K562 (cell line): ENCODE measurements around the gene GAK. TPM values are rescaled to one million over a fixed set of nuclear protein-coding genes. Genes with fewer than 3 reads are reported as not detected.

Experiments used
- ATAC-seq: fragments of 200-7000 bp; cut with Tn5 transposase; 3 replicates; pipeline ENCODE4 v1.9.1; 2020; ENCODE audit warnings: moderate library complexity
- BruUV-seq: library from RNA; stranded (reverse); fragments of 400-500 nt; replicated peaks from 2 replicates; lab custom pipeline; 2021; lab: Mats Ljungman, UMichigan
- CTCF ChIA-PET: fragments of 300-600 bp; formaldehyde crosslinking; extraction: SDS; loops from one replicate; lab custom pipeline; 2021; ENCODE audit warnings: low intra/inter-chr PET ratio; lab: Yijun Ruan, JAX
- POLR2A ChIA-PET: fragments of 300-600, 350-650 bp; sonication (Branson Sonifier 250); formaldehyde crosslinking; extraction: SDS; loops from one replicate; lab custom pipeline; 2021; ENCODE audit warnings: antibody characterized with exemption, inconsistent platforms; lab: Yijun Ruan, JAX
- DNase-seq, 4 experiments: peaks; one replicate each; pipeline versions ENCODE4 v3.0.0 to v3.0.0-alpha.2; 2011 to 2018; ENCODE audit warnings: low spot score in 3 of 4, mixed read lengths in 3 of 4; ENCODE audit errors: extremely low read depth in 1 of 4
- FAIRE-seq: peaks from 2 replicates; lab custom pipeline; 2011; peaks lifted over from hg19 to GRCh38; lab: Jason Lieb, UNC
- H2AFZ ChIP-seq: 2 replicates; pipeline ENCODE4 v1.6.0; 2011; ENCODE audit warnings: low read depth, low read length, control low read depth, inconsistent platforms
- H3K27ac ChIP-seq: fragments of 200-600 bp; 3 replicates; pipeline ENCODE4 v1.8.0; 2011; ENCODE audit warnings: low read depth, mild to moderate bottlenecking, control low read depth, inconsistent platforms, low read length, moderate library complexity, mixed read lengths; ENCODE audit errors: extremely low read depth
- H3K27me3 ChIP-seq, 2 experiments: fragments of 300-600 bp in 1 of 2; 2 replicates in 1 of 2; 3 replicates in 1 of 2; pipeline versions ENCODE4 v1.6.0 to v1.8.0; 2011; ENCODE audit warnings: inconsistent platforms in 2 of 2, low read length in 2 of 2, mild to moderate bottlenecking in 1 of 2, mixed read lengths in 1 of 2, moderate library complexity in 1 of 2; ENCODE audit not compliant: control insufficient read depth in 2 of 2, insufficient read depth in 2 of 2
- H3K36me3 ChIP-seq: fragments of 300-600 bp; 3 replicates; pipeline ENCODE4 v1.8.0; 2011; ENCODE audit warnings: mild to moderate bottlenecking, low read length, inconsistent platforms; ENCODE audit not compliant: control insufficient read depth, insufficient read depth
- H3K4me1 ChIP-seq, 2 experiments: fragments of 200-600 bp in 1 of 2; replicated peaks in 1 of 2; 2 replicates in 1 of 2; 3 replicates in 1 of 2; pipeline versions ENCODE4 v1.5.1 to v1.8.0; 2011; ENCODE audit warnings: inconsistent platforms in 2 of 2, low read length in 2 of 2, mild to moderate bottlenecking in 1 of 2, mixed read lengths in 1 of 2, moderate library complexity in 1 of 2; ENCODE audit not compliant: control insufficient read depth in 2 of 2, insufficient read depth in 2 of 2
- H3K4me2 ChIP-seq: 2 replicates; pipeline ENCODE4 v1.6.1; 2011; ENCODE audit warnings: low read length, control low read depth, inconsistent platforms, mixed read lengths; ENCODE audit not compliant: insufficient read depth
- H3K4me3 ChIP-seq: fragments of 200-600 bp; sonication (generic), shearing (Covaris generic); 2 replicates; pipeline ENCODE4 v1.5.1; 2016; ENCODE audit warnings: control low read depth, inconsistent platforms
- H3K79me2 ChIP-seq: fragments of 200-600 bp; 3 replicates; pipeline ENCODE4 v1.8.0; 2011; ENCODE audit warnings: low read length, inconsistent platforms; ENCODE audit not compliant: control insufficient read depth, insufficient read depth
- H3K9ac ChIP-seq, 2 experiments: 2 replicates each; pipeline versions ENCODE4 v1.6.0 to v1.6.1; 2011; ENCODE audit warnings: low read depth in 2 of 2, low read length in 2 of 2, control low read depth in 1 of 2, inconsistent platforms in 1 of 2, mild to moderate bottlenecking in 1 of 2, mixed read lengths in 1 of 2; ENCODE audit not compliant: insufficient read depth in 1 of 2
- H3K9me1 ChIP-seq: one replicate; pipeline ENCODE4 v1.6.0; 2011; ENCODE audit warnings: inconsistent platforms, mild to moderate bottlenecking, low read length, moderate library complexity; ENCODE audit not compliant: control insufficient read depth, insufficient read depth
- H3K9me3 ChIP-seq: replicated peaks from 2 replicates; pipeline ENCODE4 v1.5.1; 2011; ENCODE audit warnings: low read depth, low read length, inconsistent platforms; ENCODE audit not compliant: control insufficient read depth, insufficient read depth
- H4K20me1 ChIP-seq: replicated peaks from 2 replicates; pipeline ENCODE4 v1.6.1; 2011; ENCODE audit warnings: low read length, inconsistent platforms, mixed read lengths; ENCODE audit not compliant: control insufficient read depth, insufficient read depth
- KAT7 ChIP-seq: sonication (generic); formaldehyde crosslinking; IDR thresholded peaks from 2 replicates; pipeline ENCODE4 v1.8.0; 2022; ENCODE audit warnings: missing genetic modification reagents, mild to moderate bottlenecking, borderline replicate concordance
- NONO ChIP-seq, 2 experiments: fragments of 200-400 bp in 1 of 2; fragments of 450-650 bp in 1 of 2; formaldehyde crosslinking in 1 of 2; IDR thresholded peaks; 2 replicates each; pipeline ENCODE4 v1.6.1; 2017; ENCODE audit warnings: low read depth in 2 of 2, mild to moderate bottlenecking in 2 of 2, moderate library complexity in 2 of 2, low read length in 1 of 2
- NR3C1 ChIP-seq: sonication (generic); formaldehyde crosslinking; IDR thresholded peaks from 2 replicates; pipeline ENCODE4 v1.8.1; 2022; ENCODE audit warnings: missing genetic modification reagents
- POLR2G ChIP-seq: fragments of 200-400 bp; formaldehyde crosslinking; IDR thresholded peaks from 2 replicates; pipeline ENCODE4 v1.6.1; 2017; ENCODE audit warnings: low read depth, mild to moderate bottlenecking, antibody characterized with exemption, low read length, moderate library complexity
- TAL1 ChIP-seq: fragments of 450-650 bp; IDR thresholded peaks from 2 replicates; pipeline ENCODE4 v1.6.1; 2016; ENCODE audit warnings: mild to moderate bottlenecking
- TCF3 ChIP-seq: sonication (generic); formaldehyde crosslinking; IDR thresholded peaks from 2 replicates; pipeline ENCODE4 v1.4.0; 2020; ENCODE audit warnings: mild to moderate bottlenecking, missing genetic modification reagents
- ZNF274 ChIP-seq: IDR thresholded peaks from 2 replicates; pipeline ENCODE4 v1.6.1; 2011; ENCODE audit warnings: low read depth, mild to moderate bottlenecking, low read length, moderate library complexity, borderline replicate concordance
- WGBS: fragments of 100-300 bp; shearing (Covaris generic); methylation state at CpG from one replicate; pipeline ENCODE4 v1.1.6; 2016; ENCODE audit warnings: low coverage, mixed read lengths; ENCODE audit not compliant: insufficient coverage; ENCODE audit errors: missing lambda C conversion rate; 5-methylcytosine and 5-hydroxymethylcytosine counted together
- in situ Hi-C: fragments of 300-500 bp; cut with MboI; formaldehyde crosslinking; loops from 4 replicates; pipeline ENCODE4 v1.15.0; 2018; ENCODE audit warnings: inconsistent platforms, mixed read lengths
- intact Hi-C: fragments of 100-400 bp; cut with micrococcal nuclease; formaldehyde crosslinking; loops from 2 replicates; pipeline ENCODE4 v1.14.2; 2022
- polyA plus RNA-seq, 8 experiments: library from polyadenylated mRNA; depleted of rRNA in 4 of 8; stranded (reverse) in 5 of 8; unstranded in 3 of 8; fragments of >200 nt; fragmentation: Nextera tagmentation in 2 of 8; fragmentation: Illumina TruSeq in 1 of 8; extraction: Ambion mirVana in 2 of 8; extraction: Trizol in 1 of 8; gene quantifications; 2 replicates each; pipeline versions ENCODE4 v1.2.1 to v1.2.3, GENCODE V29; 2011 to 2014; ENCODE audit warnings: inconsistent platforms in 1 of 8, missing spikeins in 1 of 8
- total RNA-seq, 7 experiments: library from RNA; depleted of rRNA in 6 of 7; stranded (reverse); fragments of >200 nt in 6 of 7; fragmentation: Illumina TruSeq in 2 of 7; extraction: Trizol in 2 of 7; gene quantifications; 2 replicates each; pipeline versions ENCODE4 v1.2.1 to v1.2.3, GENCODE V29; 2011 to 2021; ENCODE audit warnings: low replicate concordance in 1 of 7
- TF ChIP-seq, protein P1 (sequence below): sonication (generic); formaldehyde crosslinking; IDR thresholded peaks from 2 replicates; pipeline ENCODE4 v1.9.0; 2022; ENCODE audit warnings: mild to moderate bottlenecking, missing genetic modification reagents

The GAK gene
- total and polyA plus RNA-seq, 9 of the 15 experiments (the other 6 are each of a cell fraction or from before 2014, with no cell fraction given), result 1.3 to 102 (median 16.2) TPM

DNA sequence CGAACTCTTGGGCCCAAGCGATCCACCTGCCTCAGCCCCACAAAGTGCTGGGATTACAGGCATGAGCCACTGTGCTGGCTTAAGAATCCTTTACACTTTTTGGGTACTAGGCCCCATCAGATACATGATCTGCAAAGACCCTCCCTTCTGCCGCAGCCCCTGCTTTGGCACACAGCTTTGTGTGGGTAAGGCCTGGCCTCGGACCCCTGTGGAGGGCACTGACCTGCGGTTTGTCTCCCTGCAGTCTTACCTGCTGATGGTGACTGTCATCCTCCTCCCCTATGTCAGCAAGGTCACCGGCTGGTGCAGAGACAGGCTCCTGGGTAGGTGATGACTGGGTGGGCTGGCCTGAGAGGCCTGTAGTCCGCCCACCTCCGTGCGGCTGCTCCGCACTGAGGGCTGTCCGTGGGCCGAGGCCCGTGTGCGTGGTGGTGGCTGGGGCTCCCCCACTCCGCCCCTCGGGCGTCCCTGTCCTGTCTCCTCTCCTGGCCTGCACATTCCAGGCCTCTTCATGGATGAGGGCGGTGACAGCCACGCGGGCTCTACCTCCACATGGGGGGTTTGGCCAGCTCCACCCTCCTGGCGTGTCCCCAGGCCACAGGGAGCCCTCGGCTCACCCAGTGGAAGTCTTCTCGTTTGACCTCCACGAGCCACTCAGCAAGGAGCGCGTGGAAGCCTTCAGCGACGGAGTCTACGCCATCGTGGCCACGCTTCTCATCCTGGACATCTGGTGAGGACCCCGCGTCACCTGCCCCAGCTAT is 23.2 kb upstream of the GAK start:
- no peak overlapping the region for H3K4me2 ChIP-seq
- BruUV-seq, result no TSS peak
- intact Hi-C loops, result no loop called here
- H2AFZ ChIP-seq, result no peak overlapping the region
- ATAC-seq (no peak), FAIRE-seq (no peak), DNase-seq (no peak)
- no peaks in the 10 kb centered on the region for H4K20me1 ChIP-seq
- H3K4me1 ChIP-seq, result peaks cover 0 to 37% of the 10 kb centered on the region in 2 experiments; a peak in 2 of 5 replicates
- in situ Hi-C loops, result no loop called here
- 0 out of 3 replicates have a peak, but pooled peaks cover 3% of the 10 kb centered on the region for H3K36me3 ChIP-seq
- ChIA-PET CTCF (no interaction called here), POLR2A (no interaction called here)
- H3K27ac ChIP-seq, result no peak overlapping the region
- H3K9me3 ChIP-seq, result no peaks in the 10 kb centered on the region
- H3K79me2 ChIP-seq, result no peaks in the 10 kb centered on the region
- TF ChIP-seq TCF3 (no peak), POLR2G (0 out of 2 replicates have a peak, but pooled peaks have one; percentile 35)
- no peak overlapping the region for H3K4me3 ChIP-seq
- 85% methylated on average over 21 of the region's 33 CpGs for WGBS
- H3K27me3 ChIP-seq, result no peaks in the 10 kb centered on the region
- H3K9ac ChIP-seq, result no peak overlapping the region; a peak in 1 of 4 replicates
- H3K9me1 ChIP-seq, result no peaks in the 10 kb centered on the region

GRCh38 chr4:954211-955020 is 22.3 kb upstream of the GAK start:
- TF ChIP-seq KAT7 (CRISPR knock-in tag) (no peak), NR3C1 (CRISPR knock-in tag) (no peak), ZNF274 (no peak), TAL1 (no peak), NONO (IDR thresholded peaks at IDR 0.05; ENCODE audit: low read depth in 2 of 2, low read length in 1 of 2) (no peak)
- TF ChIP-seq, protein P1, sequence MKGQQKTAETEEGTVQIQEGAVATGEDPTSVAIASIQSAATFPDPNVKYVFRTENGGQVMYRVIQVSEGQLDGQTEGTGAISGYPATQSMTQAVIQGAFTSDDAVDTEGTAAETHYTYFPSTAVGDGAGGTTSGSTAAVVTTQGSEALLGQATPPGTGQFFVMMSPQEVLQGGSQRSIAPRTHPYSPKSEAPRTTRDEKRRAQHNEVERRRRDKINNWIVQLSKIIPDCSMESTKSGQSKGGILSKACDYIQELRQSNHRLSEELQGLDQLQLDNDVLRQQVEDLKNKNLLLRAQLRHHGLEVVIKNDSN (CRISPR knock-in tag), result no peak
- no peaks in the 10 kb centered on the region for H4K20me1 ChIP-seq
- H3K4me3 ChIP-seq, result no peak overlapping the region
- no peak overlapping the region for H3K27ac ChIP-seq
- ChIA-PET POLR2A (no interaction called here), CTCF (no interaction called here)
- H3K9me1 ChIP-seq, result no peaks in the 10 kb centered on the region
- H3K4me1 ChIP-seq, result peaks cover 0 to 36% of the 10 kb centered on the region in 2 experiments; a peak in 2 of 5 replicates
- 0 out of 3 replicates have a peak, but pooled peaks cover 3% of the 10 kb centered on the region for H3K36me3 ChIP-seq
- 67% methylated on average over 17 of the region's 17 CpGs for WGBS
- no peaks in the 10 kb centered on the region for H3K27me3 ChIP-seq
- H3K9me3 ChIP-seq, result no peaks in the 10 kb centered on the region
- ATAC-seq (no peak), FAIRE-seq (no peak), DNase-seq (no peak)
- in situ Hi-C loops, result no loop called here
- no peak overlapping the region for H3K4me2 ChIP-seq
- H3K9ac ChIP-seq, result 0 out of 4 replicates have a peak overlapping the region, but pooled peaks of 1 of the 2 experiments have one; percentile 65
- intact Hi-C loops, result no loop called here
- no peak overlapping the region for H2AFZ ChIP-seq
- H3K79me2 ChIP-seq, result no peaks in the 10 kb centered on the region
- BruUV-seq, result no TSS peak
